Effector CD8-positive, alpha-beta T cell (primary cell): Measurements from ENCODE around the gene PREP.
"Not testable (repeated sequence)": the region's sequence is repeated elsewhere in the genome, so short reads cannot be mapped to it uniquely, and the experiment has no call there.

Experiments
- DNase-seq: peaks from one replicate; lab custom pipeline; 2025; lab: John Stamatoyannopoulos, UW

Gene PREP

GRCh38 chr6:105345506-105345905 is 57.4 kb downstream of the PREP start:
- DNase-seq = no peak

DNA sequence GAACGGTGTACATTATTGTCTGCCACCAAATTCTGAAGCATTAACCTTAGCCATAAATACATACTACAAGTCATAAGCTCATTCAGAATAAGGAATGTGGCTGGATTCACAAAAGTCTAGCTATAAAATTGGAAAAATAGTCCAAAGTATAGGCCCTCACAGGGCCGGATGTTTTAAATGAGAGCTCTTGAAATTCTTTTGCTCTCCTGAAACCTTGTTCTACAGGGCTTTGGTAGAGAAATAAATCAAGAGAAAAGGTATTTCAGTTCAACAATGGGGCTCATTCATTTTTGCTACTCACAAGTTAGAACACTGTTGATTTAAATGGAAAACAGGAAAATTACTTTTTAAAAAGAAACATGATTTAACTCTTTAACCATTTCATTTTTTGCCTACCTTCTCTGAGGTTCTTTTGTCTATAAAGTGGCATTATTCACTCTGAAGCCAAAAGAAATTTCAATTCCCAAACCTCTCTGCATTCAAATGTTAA is 58.0 kb downstream of the PREP start:
- DNase-seq = no peak

DNA sequence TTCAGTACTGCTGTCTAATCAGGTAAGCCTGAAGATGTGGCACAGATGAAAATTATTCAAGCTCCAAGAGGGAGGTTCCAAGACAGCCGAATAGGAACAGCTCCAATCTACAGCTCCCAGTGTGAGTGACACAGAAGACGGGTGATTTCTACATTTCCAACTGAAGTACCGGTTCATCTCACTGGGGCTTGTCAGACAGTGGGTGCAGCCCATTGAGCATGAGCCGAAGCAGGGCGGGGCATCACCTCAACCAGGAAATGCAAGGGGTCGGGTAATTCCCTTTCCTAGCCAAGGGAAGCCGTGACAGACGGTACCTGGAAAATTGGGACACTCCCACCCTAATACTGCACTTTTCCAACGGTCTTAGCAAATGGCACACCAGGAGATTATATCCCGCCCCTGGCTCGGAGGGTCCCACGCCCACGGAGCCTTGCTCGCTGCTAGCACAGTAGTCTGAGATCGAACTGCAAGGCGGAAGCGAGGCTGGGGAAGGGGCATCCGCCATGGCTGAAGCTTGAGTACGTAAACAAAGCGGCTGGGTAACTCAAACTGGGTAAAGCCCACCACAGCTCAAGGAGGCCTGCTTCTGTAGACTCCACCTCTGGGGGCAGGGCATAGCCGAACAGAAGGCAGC is 64.4 kb downstream of the PREP start:
- DNase-seq = not testable (repeated sequence)

- no peak for DNase-seq
These were observed 65.9 kb downstream of the PREP start for GRCh38 chr6:105336986-105337385.

DNA sequence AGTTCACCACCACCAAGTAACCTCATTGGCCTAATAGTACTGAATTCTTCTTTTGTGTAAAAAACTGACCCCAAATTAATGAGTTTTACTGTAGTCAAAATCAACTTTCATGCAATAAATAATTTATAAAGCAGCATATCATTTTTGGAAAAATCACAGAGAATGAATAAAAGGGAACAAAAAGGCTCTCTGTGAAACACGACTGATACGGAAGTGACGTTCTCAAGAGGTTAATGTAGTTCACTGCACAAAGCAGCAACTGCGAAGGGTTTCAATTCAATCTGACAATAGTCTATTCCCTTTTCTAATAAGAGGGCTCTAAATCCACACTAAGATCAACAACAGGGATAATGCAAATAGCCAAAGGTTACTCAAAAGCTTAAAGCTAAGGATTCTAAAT is 70.3 kb downstream of the PREP start:
- no peak for DNase-seq

- DNase-seq = no peak
These were observed 71.0 kb downstream of the PREP start for GRCh38 chr6:105331927-105332326.

GRCh38 chr6:105330913-105331312 is 72.0 kb downstream of the PREP start:
- DNase-seq = no peak

- DNase-seq = no peak
These were observed 72.5 kb downstream of the PREP start for GRCh38 chr6:105330364-105330763.

GRCh38 chr6:105326833-105327770 is 75.8 kb downstream of the PREP start:
- no peak for DNase-seq

- DNase-seq = no peak
These were observed 76.7 kb downstream of the PREP start for GRCh38 chr6:105326216-105326615.

DNA sequence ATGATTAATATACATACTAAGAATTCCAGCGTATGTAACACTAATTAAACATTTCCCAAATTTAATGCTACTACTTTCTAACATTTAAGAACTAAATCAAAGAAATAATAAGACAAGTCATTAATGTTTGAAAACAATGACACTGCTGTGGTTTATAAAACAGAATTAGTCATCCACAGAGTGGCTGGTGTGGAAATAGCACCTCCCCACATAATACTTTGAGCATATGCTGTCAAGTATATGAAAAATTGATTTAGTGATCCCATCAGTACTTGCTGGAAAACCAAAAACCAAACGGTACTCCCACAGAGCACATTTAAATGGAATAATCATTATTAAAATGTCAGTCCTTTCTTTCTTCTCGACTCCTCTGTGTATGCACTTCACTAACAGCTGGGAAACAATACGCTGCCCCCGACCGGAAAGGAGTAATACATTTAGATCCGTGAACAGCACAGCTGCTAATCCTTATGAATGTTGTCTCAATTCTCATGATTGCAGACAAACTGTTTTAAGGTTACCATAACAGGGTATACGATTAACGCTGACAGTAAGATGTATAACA is 78.4 kb downstream of the PREP start:
- no peak for DNase-seq

DNA sequence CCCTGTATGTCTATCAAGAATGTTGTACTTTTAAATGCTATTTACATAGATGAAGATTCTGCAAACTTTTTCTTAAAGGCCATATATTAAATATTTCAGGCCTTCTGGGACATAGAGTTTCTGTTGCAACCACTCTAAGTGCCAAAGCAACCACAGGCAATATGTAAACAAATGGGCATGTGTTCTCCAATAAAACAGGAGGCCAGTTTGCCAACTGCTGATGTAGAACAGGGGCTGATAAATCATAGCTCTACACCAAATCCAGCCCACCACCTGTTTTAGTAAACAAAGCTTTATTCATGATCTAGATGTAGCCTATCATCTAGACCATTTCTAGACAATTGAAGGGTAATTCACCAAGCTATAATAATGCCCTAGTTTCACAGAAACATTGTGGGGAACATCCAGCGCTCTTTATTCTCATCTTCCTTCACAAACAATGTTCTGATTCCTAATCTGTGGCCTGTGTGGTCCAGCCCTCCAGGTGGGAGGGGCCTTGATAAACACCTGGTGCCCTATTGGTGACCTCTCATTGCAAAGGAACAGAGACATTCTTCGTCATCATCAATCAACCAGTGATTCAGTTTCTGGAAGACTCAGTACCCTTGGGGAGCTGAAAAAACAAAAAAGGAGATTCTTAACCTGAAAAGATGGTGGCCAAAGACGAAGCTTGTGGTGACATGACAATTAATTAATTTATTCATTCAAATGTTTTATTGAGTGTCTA is 80.2 kb downstream of the PREP start:
- no peak for DNase-seq

DNA sequence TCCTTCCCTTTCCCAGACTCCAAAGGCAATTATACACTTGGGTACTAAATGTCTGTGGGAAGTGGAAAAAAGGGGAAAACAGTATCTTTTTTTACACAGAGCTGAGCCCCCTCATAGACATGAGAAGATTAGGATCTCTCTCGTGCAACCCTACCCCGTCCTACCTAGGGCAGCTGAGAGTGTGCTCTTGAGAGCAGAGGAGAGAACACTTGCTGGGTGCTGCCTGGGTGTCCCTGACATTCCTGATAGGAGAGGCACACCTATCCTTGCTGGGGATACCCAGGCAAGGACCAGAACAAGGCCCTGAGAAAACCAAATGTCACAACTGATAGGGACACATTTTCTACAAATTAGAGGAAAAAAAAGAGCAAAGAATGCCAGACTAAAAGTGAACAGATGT is 81.2 kb downstream of the PREP start:
- no peak for DNase-seq

DNA sequence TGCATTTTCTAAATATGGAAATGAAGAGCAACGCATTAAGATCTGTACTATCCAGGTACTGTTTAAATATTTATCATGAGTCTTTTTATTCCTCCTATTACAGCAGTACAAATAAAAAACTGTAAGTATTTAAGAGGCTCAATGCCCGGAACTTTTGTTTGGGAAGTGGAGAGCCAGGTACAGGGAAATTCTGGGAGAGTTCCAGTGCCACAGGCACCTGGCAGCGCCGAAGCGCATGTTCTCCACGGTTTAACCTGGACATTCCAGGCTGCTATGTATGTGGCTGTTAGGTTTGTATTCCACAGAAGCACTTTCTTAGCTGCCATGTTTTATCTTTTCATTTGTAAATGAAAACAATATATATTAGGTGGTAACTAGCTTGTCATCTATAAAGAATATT is 81.7 kb downstream of the PREP start:
- DNase-seq = no peak

- DNase-seq = no peak
These were observed 82.1 kb downstream of the PREP start for GRCh38 chr6:105320765-105321164.

- DNase-seq = no peak
These were observed 82.6 kb downstream of the PREP start for GRCh38 chr6:105320271-105320670.

DNA sequence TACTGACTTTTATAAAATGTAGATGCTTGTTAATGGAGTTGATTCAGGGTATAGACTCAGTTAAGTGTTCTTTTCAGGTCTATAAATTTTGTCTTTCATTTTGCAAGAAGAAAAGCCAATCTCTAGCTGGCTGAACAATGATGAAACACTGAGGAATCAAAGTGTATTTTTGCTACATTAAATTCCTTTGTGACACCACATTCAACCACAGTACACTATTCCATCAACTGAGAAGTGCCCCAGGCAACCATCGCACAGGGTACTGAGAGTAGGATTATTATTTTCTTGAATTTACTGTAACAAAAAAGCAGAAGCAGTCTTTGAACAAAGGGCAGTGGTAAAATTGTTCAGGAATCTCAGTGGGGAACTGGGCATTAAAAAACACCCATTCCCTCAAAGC is 83.6 kb downstream of the PREP start:
- DNase-seq = no peak

- DNase-seq = no peak
These were observed 84.2 kb downstream of the PREP start for GRCh38 chr6:105318660-105319059.

DNA sequence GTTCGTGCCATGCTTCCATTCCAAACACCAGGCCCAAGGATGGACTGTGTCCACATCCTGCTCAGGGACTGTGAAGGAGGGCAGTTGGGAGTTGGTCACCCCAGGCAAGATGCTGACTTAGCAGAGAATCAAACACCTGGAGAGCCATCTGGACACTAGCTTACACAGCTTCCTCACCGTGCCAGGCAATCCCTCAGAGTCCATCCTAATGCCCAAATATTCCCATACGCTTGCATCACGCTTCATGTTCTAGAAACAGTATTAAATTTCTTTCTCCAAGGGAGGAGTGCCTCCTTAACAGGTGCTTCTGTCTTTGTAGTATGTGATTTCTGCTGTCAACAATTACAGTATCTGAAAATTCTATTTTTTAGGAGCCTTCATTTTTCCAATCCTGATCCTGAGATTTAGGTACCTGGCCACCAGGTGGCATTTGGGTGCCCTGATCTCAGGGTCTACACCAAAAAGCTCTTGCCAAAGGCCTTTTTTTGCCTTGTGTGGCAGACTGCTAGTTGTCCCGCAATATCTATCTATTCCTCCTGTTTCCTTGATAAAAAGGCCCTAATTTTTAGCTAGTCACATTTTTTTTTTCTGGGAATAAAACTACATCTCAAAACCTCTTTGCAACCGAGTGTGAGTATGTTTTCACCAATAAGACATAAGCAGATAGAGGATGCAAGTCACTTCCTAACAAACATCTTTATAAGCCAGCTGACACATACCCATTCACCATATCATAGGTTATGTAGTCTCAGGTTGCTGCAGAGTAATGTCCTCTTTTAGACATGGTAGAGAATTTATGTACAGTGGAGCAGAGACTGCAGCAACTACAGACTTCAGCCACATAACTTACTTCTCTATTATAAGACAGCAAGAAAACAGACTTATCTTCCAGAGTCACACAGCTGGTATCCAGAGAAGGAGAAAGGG is 85.0 kb downstream of the PREP start:
- DNase-seq = no peak

GRCh38 chr6:105313211-105313610 is 89.7 kb downstream of the PREP start:
- no peak for DNase-seq

DNA sequence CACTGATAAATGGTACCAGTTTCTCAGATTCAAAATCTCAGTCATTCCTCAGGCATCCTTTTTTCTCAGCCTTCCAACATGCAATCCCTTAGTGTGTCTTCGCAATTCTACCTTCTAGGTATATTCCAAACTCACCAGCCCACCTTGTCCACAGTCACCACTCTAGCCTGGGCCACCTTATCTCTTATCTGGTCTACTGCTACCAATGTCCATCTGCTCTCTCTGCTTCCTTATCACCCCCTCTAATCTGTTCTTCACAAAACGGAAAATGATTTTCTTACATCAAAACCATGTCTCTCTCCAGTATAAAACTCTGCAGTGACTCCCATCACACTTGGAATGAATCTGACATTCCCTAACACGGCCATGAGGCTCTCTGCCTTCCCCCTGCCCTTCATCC is 91.9 kb downstream of the PREP start:
- no peak for DNase-seq
